GM19193 (cell line): ENCODE measurements around the gene ITPA.

Experiments
- POLR2A ChIP-seq: IDR thresholded peaks from 4 replicates; pipeline ENCODE4 v1.6.1; 2011; ENCODE audit not compliant: insufficient read depth, insufficient read length; ENCODE audit errors: extremely low read depth

Gene ITPA

GRCh38 chr20:3168829-3169590 lies 40.3 kb upstream of the ITPA start:
- no peak for TF ChIP-seq POLR2A

DNA sequence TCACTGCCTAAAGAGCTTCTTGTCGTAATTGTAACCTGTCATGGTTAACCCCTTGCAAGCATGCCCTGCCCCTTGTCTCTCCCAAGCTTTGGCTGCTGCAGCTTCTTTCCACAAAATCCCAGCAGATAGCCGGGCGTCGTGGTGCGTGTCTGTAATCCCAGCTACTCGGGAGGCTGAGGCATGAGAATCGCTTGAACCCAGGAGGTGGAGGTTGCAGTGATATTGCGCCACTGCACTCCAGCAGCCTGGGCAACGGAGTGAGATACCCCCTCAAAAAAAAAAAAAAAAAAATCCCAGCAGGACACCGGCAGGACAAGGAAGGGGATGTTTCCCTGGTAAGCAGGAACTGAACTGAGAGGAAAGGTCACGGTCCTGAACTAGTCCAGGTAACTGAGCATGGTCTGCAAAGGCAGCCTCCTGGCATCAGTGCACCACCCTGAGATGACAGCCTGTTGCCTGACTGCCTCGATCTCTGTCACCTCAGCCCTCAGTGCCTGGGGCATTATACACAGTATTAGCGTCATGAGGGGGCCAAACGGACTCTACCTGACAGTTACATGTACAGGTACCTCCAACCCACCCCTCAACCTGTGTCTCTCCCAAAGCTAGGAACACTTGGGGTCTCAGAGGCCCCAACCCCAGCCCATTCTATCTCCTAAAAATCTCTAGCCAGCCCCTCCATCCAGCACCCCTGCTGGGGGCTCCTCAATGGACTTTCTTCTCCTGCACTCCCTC lies 37.7 kb upstream of the ITPA start:
- TF ChIP-seq POLR2A = no peak

DNA sequence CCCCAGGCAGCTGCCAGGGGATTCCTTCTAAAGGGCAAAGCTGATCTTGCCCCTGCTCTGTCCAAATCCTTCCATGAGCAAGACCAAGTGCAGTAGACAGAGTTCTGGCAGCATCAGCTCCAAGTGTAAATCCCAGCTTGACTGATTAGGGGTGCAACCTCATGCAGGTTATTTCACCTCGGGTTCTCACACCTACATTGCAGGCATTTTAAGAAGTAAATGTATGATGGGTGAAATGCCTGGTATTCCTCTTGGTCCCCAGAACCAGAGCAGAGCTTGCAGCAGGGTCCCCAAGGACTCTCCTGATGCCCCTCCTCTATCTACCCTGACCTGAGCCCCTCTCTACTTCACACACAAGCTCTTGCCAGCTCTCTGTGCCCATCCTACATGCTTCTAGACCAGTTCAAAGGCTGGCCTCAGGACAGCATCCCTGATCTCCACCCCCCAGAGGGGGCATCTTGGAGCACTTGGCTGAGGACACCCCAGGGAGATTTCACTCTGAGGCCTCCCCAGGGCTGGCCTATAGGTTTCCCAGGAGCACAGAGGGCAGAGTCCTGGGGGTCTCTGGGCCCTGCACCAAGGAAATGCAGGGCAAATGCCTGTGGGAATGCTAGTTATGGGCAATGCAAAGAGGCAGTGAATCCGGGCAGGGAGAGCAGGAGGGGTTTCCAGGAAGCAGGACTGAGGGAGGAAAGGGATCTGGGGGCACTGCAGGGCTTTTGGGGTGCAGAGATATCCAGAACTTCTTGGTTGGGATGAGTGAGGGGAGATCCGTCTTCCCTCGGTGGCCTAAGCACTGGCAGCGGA lies 37.0 kb upstream of the ITPA start:
- TF ChIP-seq POLR2A = no peak

- TF ChIP-seq POLR2A = no peak
These were observed 36.2 kb upstream of the ITPA start, which contains the start of gene LZTS3 for GRCh38 chr20:3172933-3173609. LZTS3 (minus strand) TSS chr20:3173549; CDS start chr20:3167163, 6,386 bp downstream.

DNA sequence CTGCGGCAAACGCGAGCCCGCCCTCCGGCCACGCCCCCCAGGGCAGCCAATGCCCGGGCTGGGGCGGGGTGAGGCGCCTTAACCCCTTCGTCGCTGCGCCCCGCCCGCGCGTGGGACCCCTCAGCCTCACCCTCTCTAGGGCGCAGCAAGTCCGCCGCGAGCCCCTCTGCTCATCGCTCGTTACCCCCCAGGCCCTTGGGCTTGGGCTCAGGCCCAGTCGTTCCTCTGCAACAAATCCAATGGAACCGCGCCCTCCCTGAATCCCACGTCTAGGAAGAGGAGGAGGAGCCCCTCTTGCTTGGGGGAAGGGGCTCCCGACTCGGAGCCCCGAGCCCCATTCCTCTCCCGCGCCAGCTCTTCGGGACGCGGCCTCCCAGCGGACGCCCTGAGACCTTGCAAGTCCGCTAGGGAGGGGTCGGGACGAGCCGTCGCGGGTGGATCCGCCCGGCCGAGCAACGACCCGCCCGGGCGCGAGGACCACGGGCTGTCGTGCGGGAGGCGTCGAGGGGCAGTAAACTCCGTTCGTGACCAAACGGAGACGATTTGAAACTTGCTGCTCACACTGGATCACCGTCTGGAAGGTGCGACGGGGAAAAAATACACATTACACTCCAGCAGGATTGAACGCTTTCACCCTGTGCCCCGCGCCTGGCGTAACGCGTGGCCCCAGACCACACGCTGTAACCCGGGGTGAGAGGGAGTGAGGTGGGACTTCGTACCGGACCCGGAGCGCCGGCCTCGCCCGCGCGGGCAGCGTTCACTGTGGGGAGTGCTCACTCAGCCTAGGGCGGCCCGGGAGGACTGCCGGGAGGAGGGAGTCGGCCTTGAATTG lies 35.5 kb upstream of the ITPA start:
- no peak for TF ChIP-seq POLR2A

- TF ChIP-seq POLR2A = no peak
These were observed 34.6 kb upstream of the ITPA start for GRCh38 chr20:3174442-3175261.

GRCh38 chr20:3175270-3175669 lies 34.0 kb upstream of the ITPA start:
- TF ChIP-seq POLR2A = no peak

DNA sequence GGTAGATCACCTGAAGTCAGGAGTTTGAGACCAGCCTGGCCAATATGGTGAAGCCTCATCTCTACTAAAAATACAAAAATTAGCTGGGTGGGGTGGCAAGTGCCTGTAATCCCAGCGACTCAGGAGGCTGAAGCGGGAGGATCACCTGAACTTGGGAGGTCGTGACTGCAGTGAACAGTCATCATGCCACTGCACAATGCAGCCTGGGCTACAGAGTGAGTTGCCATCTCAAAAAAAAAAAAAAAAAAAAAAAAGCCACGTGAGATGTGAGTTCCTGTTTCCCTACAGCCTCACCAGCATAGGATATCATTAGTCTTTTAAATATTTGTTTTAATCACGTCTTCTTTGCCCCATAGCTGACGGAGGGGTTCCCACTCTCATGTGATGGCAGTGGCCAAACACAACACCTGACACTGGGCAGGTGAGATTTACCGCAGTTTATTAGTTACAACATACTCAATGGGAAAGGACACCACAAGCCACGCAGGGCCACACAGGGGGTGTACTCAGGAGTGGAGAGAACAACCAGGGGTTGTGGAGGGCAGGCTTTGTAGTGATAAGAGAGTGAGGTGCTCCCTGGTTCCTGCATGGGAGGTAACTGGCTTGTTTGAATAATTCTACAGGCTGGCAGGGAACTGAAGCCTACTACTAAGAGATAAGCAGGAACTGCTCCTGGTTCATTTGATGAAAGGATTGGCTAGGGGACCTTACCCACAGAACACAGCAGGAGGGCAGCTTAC lies 31.4 kb upstream of the ITPA start:
- TF ChIP-seq POLR2A = no peak

GRCh38 chr20:3180319-3180718 lies 29.0 kb upstream of the ITPA start:
- no peak for TF ChIP-seq POLR2A

GRCh38 chr20:3181270-3181669 lies 28.0 kb upstream of the ITPA start:
- no peak for TF ChIP-seq POLR2A

DNA sequence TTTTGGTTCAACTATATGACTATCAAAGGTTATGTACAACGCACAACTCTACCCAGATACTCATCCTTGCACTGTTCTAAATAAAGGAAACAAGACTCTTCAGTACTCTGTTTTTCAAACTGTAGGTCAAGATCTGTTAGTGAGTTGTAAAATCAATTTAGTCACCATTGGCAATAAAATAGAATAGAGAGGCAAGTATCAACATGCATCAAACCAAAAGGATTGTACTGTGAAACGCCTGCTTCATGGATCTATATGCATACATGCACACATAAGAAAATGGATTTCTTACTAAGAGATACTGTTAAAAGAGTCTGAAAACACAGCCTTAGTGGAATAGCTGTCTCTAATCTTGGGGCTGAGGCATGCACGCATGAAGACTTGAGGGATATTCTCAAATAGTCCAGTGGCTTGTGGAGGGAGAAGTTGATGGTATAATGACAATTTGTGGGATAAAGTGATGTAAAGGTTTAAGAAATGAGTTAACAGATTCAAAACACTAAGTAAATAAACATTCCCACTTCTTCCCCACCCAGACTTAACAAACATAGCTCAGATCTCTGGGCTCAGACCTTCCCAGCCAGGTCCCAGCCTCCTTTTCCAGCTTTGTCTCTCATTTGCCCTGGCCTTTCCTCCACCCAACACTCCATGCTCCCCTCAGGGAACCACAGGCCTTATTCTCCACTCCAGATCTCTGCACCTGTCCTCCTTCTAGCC lies 25.2 kb upstream of the ITPA start:
- no peak for TF ChIP-seq POLR2A
